ENCODE measurements around the gene PDE1A. TPM values are rescaled to one million over a fixed set of nuclear protein-coding genes. Genes with fewer than 3 reads are reported as not detected.

Gene PDE1A
- total RNA-seq, 3 donors from 2014 or later, result 4.3 to 7.9 (median 5.6) TPM

DNA sequence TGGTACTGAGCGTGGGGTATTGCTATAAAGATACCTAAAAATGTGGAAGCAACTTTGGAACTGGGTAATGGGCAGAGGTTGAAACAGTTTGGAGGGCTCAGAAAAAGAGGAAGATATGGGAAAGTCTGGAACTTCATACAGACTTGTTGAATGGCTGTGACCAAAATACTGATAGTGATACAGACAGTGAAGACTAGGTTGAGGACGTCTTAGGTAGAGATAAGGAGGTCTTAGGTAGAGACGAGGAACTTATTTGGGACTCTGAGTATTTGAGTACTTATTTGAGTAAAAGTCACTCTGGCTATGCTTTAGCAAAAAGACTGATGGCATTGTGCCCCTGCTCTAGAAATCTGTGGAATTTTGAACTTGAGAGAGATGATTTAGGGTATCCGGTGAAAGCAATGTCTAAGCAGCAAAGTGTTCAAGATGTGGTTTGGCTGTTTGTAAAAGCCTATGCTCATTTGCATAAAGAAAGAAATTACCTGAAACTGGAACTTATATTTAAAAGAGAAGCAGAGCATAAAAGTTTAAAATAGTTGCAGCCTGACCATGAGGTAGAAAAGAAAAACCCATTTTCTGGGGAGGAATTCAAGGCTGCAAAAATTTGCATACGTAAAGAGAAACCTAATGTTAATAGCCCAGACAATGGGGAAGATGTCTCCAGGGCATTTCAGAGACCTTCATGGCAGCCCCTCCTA lies 219.6 kb downstream of the PDE1A start:
- intact Hi-C loops (cut with DNase I; ENCODE audit: low total_unique reads), result no loop called here
- Histone ChIP-seq H3K27me3 (no peaks in the 10 kb centered on the region), H3K27ac (no peak overlapping the region), H3K4me1 (no peaks in the 10 kb centered on the region), H3K4me3 (no peak overlapping the region), H3K9me3 (no peaks in the 10 kb centered on the region), H3K36me3 (no peaks in the 10 kb centered on the region)
- no peak for DNase-seq (ENCODE audit: low spot score in 2 of 2)
- no peak for TF ChIP-seq CTCF (IDR thresholded peaks at IDR 0.05)

DNA sequence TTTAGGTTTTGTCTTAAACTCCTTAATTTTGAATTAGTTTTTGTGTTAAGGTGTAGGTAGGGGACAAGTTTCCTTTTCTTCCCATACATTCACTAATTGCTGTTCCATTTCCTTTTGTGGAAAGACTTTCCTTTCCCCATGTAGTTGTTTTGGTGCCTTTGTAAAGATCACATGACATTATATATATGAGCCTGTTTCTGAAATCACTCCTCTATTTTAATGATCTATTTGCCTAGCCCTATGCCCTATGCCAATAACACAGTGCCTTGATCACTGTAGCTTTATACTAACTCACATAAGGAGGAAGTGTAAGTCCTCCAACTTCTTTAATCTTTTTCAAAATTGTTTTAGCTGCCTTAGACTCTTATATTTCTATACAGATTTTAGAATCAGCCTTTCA lies 229.3 kb downstream of the PDE1A start:
- intact Hi-C loops (cut with DNase I; ENCODE audit: low total_unique reads), result no loop called here
- DNase-seq (ENCODE audit: low spot score in 2 of 2), result no peak
- Histone ChIP-seq H3K4me3 (no peak overlapping the region), H3K27me3 (no peaks in the 10 kb centered on the region), H3K36me3 (no peaks in the 10 kb centered on the region), H3K4me1 (no peaks in the 10 kb centered on the region), H3K9me3 (no peaks in the 10 kb centered on the region), H3K27ac (no peak overlapping the region)
- TF ChIP-seq POLR2AphosphoS5 (IDR thresholded peaks at IDR 0.05) (no peak), CTCF (IDR thresholded peaks at IDR 0.05) (no peak), POLR2A (IDR thresholded peaks at IDR 0.05) (no peak)

GRCh38 chr2:182193291-182193690 lies 233.5 kb downstream of the PDE1A start:
- Histone ChIP-seq H3K9me3 (no peaks in the 10 kb centered on the region), H3K27me3 (no peaks in the 10 kb centered on the region), H3K4me3 (no peak overlapping the region), H3K27ac (no peak overlapping the region), H3K4me1 (no peaks in the 10 kb centered on the region), H3K36me3 (no peaks in the 10 kb centered on the region)
- intact Hi-C loops (cut with DNase I; ENCODE audit: low total_unique reads), result no loop called here
- TF ChIP-seq POLR2A (IDR thresholded peaks at IDR 0.05) (no peak), CTCF (IDR thresholded peaks at IDR 0.05) (no peak), POLR2AphosphoS5 (IDR thresholded peaks at IDR 0.05) (no peak)
- no peak for DNase-seq (ENCODE audit: low spot score in 2 of 2)

DNA sequence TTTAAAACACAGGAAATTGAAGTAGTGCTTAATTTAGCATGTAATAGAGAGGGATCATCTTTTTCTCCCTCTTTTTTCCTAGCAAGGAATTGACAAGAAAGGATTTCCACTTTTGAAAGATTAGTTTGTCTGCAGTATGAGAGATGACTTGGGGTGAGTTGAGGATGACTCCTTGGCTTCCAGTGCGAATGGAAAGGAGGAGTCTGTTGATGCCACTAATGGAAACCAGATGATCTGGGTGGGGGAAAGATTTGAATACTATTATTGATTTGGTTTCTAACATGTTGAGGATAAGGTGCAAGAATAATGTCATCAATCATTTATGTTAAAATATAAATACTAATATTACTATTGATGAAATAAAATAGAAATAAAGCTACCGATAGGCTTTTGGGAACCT lies 235.8 kb downstream of the PDE1A start:
- no peaks in the 10 kb centered on the region for H3K9me3 ChIP-seq
- H3K27me3 ChIP-seq, result no peaks in the 10 kb centered on the region
- intact Hi-C loops (cut with DNase I; ENCODE audit: low total_unique reads), result no loop called here
- H3K36me3 ChIP-seq, result no peaks in the 10 kb centered on the region
- H3K27ac ChIP-seq, result no peak overlapping the region
- no peak for DNase-seq (ENCODE audit: low spot score in 2 of 2)
- H3K4me3 ChIP-seq, result no peak overlapping the region
- TF ChIP-seq CTCF (IDR thresholded peaks at IDR 0.05), result no peak
- TF ChIP-seq POLR2A (IDR thresholded peaks at IDR 0.05), result no peak
- no peak for TF ChIP-seq POLR2AphosphoS5 (IDR thresholded peaks at IDR 0.05)
- no peaks in the 10 kb centered on the region for H3K4me1 ChIP-seq

DNA sequence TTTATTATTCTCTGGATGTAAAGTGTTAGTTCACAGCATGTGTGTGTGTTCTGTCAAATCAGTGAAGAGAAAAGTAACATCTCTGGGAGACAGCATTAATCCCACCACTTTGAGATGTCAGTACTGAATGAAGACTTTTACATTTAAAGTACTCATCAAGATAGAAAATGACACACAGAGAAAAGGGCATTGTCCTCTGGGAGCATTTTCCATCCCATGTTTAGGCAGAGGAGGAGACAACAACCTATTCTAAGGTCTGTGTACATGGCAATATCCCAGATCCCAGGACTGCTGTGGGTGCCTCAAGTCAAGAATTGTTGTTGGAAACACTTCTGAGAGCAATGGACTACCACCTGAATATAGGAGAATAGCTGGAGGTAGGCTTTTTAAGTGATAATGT lies 239.7 kb downstream of the PDE1A start:
- TF ChIP-seq POLR2A (IDR thresholded peaks at IDR 0.05) (no peak), CTCF (IDR thresholded peaks at IDR 0.05) (no peak), POLR2AphosphoS5 (IDR thresholded peaks at IDR 0.05) (no peak)
- Histone ChIP-seq H3K27ac (no peak overlapping the region), H3K4me3 (no peak overlapping the region), H3K4me1 (no peaks in the 10 kb centered on the region), H3K36me3 (no peaks in the 10 kb centered on the region), H3K27me3 (no peaks in the 10 kb centered on the region), H3K9me3 (peaks cover 0 to 17% of the 10 kb centered on the region in 2 donors)
- intact Hi-C loops (cut with DNase I; ENCODE audit: low total_unique reads), result loop anchor here (5.0 kb wide), 1 partner anchor 420 kb away; no protein-coding TSS in a partner anchor
- no peak for DNase-seq (ENCODE audit: low spot score in 2 of 2)

All from breast epithelium (tissue), 4 donors.